Activated naive CD4-positive, alpha-beta T cell (primary cell): Measurements from ENCODE around the gene UNC5A.

ENCODE experiments used
- DNase-seq, 4 experiments: peaks; one replicate each; lab custom pipeline; 2025; lab: John Stamatoyannopoulos, UW

UNC5A gene

DNA sequence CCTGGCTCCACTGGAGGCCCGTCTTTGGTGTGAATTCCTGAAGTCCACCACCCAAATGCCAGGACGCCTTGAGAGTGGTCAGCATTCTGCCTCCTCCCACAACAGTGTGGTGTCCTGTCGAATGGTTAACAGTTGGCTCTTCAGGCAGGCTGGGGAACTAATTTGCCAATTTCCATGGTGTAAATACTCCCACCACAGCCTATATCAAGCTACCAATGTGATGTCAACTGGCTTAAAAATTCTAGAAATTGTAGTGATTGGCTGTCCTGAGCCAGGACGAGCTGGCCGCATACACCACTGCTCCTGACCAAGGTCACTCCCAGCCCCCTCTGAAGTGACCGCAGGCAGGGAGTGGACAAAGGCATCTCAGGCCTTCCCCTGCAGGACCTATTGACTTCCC is 11.1 kb downstream of the UNC5A start:
- no peak for DNase-seq

DNA sequence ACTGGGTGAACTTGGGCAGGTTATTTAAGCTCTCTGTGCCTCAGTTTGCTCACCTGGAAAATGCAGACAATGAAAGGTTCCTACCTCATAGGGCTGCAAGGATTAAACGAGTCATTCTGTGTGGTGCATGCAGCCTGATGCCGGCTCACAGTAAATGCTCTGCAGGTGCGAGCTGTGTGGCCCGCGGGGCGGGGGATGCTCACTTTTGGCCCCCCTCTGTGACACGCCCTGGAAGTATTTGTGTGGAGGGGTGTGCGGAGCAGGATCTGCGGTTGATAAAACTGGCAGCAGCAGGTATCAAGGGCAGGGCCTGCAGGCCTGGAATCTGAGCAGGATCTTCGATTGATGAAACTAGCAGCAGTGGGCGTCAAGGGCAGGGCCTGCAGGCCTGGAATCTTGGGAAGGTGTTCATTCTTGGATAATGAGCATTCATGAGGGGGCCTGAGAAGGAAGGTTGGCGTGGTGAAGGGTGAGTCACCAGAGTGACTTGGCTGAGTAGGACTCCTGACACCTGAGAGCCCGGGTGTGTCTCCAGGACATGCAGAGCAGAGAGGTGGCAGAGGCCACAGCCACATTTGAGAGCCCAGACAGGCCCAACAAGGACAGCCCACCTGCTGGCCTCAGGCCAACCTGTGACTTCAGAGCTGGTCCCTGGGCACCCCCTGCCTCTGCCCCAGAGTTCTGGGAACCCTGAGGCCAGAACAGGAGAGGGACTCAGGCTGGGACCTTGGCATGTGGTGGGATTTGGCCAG is 11.9 kb downstream of the UNC5A start:
- DNase-seq: no peak

DNA sequence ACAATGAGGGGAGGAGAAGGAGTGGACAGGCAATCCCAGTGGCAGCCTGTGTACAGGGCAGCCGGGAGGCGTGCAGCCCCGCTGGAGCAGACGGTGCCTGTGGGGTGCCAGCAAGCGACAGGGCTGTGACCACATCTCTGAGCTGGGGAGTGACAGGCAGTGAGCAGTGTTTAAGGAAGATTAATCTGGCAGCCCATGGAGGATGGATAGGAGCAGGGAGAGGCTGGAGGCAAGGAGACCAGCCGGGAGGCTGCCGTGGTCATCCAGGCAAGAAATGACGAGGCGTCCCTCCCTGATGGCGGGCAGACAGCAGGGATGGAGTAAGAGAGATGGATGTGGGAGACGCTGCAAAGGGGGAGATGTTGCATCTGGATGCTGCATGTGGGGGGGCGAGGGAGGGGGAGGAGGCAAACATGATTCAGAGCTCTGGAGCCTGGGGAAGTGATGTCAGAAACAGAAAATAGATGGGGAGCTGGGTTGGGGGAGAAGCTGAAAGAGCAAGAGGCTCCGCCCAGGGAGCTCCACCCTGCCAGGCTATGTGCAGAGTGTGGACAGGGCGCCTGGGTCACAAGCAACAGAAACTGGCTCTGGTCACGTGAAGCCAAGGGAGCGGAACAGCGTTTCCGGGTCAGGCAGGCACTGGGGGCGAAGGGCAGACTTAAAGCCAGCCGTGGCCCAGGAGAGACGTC is 12.6 kb downstream of the UNC5A start:
- DNase-seq: no peak

DNA sequence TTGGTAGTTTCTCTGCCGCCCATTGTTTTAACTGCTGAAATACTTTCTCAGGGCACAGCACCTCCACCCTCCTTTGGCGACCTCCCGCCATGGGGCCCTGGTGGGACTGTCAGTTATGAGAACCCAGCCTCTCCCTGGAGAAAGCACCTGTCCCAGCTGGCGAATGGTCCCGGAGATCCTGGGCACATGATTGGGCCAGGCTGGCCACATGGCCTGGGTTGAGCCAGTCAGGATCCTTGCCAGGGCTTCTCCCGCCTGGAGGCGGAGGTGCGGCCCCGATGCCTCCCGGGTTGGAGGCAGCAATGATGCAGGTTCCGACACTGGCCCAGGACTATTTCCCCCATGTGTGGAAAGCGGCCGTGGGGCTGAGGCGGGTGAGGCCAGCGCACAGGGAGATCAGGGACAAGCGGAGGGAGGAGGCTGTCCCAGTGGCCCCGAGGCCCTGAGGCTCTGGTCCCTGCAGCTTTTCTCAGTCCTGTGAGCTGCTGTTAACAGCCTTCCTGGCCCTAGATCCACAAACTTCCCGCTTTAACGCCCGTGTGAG is 13.6 kb downstream of the UNC5A start:
- no peak for DNase-seq

DNA sequence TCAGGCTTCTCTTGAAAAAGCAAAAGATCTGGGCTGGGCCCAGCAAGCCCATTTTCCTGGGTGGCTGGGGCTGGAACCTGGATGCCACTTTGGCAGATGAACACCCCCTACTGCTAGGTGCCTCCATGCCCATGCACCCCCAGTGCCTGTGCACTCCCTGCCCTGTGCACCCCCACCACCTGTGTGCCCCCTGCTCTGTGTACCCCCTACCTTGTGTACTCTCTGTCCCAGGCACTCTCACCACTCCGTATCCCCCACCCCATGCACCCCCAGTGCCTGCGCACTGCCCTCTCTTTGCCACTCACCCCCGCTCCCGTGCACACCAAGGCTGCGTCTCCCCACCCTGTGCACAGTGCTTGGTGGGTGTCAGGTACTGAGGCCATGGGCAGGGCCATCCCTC is 14.2 kb downstream of the UNC5A start:
- no peak for DNase-seq

DNA sequence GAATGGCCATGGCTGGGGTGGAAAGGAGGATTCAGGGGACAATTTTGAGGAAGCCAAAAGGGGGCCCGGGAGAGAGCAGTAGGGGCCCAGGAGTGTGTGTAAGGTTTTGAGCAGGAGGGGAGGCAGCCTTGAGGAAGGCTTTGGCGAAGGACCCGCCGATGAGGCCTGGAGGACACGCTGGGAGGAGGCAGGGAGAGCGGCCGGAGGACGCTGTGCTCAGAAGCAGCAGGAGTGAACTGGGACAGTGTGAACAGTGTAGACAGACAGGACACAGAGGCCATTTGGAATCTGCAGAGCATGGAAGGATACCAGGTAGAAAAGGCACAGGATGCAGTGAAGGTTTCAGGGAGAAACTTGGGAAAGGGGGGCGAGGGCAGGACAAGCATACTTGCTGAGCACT is 14.9 kb downstream of the UNC5A start:
- no peak for DNase-seq

DNA sequence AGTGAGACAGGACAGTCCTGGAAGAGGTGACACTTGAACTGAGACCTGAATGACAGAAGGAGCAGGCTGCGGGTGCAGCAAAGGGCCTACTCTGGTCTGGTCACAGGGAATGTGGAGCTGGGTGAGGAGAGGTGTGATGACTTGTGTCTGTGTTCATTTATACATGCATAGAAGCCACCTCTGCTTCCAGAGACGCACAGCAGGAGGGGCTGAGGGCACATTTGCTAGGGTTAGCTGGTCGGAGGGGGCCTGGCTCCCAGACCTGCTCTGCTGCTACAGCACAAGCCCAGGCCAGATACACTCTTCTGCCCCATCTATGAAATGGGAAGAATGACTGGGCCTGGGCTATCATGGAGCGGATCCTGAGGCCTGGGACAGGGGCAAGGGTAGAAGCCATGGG is 15.6 kb downstream of the UNC5A start:
- DNase-seq: no peak

DNA sequence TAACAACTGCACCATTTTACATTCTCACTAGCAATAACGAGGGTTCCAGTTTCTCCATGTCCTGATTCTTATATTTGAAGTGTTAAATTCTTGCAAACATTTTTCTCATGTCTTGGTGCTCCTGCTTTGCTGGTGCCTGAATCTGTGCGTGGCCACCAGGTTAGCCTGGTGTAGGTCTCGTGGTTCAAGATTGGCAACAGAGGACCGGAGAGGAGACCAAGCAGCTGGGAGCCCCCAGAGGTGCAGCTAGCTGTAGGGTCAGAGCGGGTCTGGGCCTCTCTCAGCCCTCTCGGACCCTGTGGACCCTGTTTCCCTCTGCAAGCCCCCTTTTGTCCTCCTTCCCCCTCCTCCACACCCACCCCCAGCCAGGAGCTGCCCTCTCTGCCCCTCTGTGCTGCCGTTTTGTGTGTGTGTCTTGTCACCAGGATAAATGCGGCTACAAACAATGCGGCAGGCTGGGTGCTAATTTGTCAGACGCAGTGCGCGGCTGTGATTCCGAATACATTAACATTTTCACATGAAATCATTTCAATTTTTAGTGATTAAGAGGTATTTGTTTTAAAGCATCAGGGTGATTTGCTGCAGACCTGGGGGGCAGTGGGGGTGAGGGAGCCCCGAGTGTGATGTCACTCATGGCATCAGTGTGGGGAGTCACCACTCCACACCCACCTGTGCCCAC is 17.5 kb downstream of the UNC5A start:
- DNase-seq: no peak

DNA sequence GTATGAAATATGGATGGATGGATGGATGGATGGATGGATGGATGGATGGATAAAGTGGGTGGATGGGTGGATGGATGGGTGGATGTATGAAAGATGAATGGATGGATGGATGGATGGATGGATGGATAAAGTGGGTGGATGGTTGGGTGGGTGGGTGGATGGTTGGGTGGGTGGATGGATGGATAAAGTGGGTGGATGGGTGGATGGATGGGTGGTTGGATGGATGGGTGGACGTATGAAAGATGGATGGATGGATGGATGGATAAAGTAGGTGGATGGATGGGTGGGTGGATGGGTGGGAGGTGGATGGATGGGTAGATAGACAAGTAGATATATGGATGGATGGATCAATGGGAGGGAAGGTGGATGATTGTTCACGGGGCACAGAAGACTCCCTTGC is 19.0 kb downstream of the UNC5A start:
- no peak for DNase-seq

DNA sequence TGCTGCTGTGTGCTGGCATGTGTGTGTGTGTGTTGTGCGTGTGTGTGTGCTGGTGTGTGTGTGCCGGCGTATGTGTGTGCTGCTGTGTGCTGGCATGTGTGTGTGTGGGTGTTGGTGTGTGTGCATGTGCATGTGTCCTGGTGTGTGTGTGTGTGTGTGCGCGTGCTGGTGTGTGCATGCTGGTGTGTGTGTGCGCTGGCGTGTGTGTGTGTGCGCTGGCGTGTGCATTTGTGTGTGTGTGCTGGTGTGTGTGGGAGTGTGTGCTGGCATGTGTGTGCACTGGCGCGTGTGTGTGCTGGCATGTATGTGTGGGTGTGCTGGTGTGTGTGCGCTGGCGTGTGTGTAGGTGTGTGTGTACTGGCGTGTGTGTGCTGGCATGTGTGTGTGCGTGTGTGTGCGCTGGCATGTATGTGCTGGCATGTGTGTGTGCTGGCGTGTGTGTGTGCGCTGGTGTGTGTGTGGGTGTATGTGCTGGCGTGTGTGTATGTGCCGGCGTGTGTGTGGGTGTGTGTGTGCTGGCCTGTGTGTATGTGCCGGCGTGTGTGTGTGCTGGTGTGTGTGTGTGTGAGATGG is 20.1 kb downstream of the UNC5A start:
- no peak for DNase-seq

DNA sequence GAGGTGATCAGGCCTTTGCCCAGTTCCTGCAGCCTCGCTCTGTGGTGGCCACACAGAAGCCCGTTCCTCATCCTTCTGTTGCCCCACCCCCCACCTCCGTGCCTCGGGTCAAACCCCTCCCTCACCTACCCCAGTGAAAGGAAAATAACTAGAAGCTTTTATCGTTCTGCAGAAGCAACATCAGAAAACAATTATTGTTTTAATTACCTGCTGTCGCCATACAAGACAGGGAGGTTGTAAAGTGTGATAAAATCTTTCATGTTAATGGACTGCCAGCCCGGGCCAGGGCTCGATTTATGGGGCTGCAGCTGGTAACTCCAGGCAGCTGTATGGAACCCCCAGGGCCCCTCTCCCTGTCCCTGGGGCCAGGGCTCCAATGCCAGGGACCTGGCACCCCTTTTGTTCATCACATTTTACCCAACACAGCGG is 20.6 kb downstream of the UNC5A start:
- no peak for DNase-seq

DNA sequence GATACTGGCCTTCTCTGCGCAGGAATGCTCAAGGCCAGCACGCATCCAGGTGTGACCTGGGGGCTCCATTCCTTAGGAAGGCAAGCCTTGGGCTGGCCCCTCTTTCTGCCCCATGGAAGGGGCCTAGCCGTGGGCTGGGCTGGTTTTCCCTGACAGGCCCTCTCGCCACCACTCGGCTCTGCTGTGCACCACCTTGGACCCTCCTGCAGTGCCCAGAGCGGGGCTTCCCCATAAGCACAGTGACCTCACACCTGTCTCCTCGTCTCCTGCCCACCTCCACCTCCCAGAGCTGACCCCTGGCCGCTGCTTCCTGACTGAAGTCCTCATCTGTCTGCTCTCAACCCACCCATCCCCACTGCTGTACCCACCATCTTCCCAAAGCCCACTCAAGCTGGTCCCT is 21.1 kb downstream of the UNC5A start:
- no peak for DNase-seq

DNA sequence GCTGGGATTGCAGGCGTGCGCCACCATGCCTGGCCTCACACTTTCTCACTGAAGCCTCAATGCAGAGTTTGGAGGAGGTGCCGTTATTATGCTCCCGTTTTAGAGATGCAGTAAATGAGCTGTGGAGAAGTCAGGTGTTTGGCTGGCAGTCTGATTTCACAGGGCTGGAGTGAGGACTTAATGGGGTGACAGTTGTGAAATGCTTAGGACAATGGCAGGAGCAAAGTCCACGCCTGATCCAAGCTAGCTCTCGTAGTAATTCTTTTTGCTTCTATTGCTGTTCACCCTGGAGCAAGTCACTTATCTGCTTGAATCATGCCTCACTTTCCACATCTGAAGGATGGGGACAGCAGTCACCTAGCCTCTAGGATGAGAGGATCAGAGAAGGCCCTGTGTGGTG is 21.8 kb downstream of the UNC5A start:
- no peak for DNase-seq

DNA sequence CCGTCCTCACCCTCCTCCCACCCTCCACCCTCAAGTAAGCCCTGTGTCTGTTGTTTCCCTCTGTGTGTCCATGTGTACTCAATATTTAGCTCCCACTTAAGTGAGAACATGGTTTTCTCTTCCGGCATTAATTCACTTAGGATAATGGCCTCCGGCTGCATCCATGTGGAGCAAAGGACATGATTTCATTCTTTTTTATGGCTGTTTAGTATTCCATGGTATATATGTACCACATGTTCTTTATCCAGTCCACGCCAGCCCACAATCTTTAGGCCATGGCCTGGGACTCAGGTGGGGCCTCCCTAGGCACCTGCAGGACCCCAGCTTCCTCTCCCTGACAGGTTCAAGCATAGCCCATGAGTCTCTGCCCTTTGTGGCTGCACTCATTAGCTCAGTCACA is 22.9 kb downstream of the UNC5A start:
- no peak for DNase-seq

DNA sequence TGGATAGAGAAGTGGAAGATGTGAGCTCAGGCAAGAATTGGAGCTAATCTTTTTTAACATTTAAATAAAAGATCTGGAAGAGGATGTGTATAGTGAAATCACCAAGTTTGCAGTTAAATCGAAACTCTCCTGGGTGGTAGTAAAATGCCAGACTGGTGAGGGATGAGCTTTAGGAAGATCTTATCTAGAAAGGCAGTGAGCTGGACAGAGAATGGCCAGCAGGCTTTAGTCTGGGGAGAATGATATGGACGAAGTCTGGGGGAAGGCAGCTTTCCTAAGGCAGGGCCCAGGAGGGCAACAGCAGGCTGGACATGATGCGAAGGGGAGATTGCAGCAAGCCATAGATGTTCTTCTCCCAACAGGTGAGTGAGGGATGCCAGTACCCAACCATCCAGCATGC is 25.6 kb downstream of the UNC5A start:
- DNase-seq: no peak

DNA sequence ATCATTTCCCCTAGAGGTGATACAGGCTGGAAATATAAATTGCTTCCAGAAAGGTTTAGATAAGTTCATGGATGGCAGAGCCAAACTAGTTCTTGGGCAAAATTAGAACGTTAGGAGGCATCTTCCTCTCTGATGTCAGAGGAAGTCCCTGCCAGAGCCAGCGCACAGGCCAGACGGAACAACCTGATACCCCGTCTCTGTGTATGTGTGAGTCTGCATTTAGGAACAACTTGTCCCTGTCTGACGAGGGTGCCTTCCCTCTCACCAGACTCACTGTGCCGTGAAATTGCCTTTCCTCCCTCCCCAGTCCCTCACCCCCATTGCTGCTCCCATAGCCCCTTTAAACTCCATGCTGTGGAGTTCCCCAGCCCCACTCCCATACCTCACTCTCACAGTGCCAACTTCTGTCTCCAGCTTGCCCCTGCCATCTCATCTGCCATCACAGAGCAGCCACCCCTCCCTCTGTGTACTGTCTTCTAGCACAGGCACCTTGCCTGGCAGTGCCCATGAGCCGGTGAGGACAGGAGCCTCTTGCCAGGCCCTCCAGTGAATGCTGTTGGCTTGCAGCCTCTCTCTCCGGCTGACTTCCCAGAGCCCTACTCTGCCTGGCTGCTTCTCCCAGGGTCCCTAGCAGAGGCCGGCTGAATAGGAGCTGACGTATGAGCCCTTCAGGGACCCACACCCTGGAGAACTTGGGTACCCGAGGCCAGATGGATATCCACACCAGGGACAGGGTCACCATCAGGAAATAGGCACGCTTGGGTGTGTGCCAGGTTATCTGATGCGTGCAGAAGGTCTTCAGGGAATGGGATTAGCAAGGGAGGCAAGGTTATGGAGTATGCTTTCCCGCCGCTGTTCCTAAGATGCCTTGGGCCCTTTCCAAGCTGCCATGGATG is 26.7 kb downstream of the UNC5A start:
- no peak for DNase-seq

DNA sequence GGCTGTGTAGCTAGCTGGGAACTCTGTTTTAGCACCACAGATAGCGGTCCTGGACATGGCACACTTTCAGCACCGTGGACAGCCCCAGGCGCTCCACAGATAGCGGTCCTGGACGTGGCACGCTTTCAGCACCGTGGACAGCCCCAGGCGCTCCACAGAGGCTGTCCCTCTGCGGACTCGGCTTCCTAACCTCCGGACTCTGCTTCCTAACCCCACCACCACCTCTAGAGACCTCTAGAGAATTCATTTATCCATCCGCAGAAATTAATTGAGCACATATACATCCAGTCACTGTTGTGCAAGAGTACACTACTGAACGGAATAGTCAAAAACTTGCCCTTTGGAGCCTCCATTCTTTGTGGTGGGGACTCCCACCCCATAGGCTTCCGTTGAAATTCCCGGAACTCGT is 27.4 kb downstream of the UNC5A start:
- peak; percentile 9 to 48 (median 28) for DNase-seq

DNA sequence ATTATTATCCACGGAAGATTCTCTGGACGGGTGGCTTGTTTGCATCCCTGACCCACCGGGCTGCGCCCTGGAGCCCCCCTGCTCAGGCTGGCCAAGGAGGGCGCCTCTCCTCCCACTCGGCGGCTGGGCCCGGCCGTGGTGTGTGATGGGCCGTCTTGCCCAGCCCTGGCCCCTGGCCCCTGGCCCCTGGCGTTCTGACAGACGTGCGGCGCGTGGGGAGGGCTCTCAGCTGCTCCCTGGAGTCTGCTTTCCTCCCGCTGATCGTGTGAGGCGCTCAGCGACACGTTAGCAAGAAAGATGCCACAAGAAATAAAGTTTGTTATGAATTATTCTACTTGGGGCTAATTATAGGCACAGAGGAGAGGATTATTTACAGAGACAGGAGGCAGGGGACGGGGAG is 33.3 kb downstream of the UNC5A start:
- DNase-seq: no peak

DNA sequence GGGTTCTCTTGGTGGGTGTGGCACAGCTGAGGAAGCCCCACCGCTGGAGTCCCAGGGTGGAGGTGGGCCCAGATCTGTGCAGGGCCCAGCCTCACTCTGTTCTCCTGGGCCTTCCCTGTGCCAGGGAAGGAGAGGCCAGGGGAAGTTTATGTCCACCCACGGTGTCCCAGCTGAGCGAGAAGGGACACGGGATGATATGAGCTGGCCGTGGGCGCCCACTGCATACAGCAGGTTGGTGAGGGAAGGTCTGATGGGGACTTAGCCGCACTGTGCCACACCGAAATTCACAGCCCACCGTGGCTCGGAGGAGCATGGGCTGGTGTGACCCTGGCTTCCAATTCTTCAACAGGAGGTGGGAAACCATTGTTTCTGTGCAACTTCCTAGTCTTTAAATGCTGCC is 33.9 kb downstream of the UNC5A start:
- no peak for DNase-seq

DNA sequence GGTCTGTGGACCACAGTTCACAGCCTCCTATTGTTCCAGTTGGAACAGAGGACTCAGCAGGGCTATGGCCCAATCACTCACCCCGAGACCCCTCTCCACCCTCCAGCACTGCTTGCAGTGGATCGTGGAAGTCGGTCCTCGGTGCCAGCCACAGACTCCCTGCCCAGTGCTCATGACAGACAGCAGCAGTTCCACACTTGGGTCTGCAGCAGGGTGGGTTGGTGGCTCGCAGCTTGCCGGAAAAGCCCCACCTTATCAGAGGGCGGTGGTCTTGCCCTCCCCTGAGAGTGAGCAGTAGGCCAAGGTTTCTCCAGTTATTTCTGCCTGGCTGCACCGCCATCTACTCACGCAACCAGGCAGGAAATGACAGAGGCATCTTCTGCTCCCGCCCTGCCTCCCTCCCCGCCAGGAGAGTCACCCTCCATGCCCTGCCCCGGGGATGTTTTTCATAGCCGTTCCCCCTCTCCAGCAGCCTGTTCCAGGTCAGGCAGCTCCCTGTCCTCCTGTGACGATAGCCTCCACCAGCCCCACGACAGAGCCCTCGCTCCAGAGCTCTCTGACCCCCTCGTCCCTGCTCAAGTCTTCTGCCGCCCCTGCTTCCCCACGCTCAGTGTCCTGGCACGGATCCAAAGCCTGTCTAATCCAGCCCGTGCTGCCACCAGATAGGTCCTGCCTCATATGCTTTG is 34.5 kb downstream of the UNC5A start:
- DNase-seq: no peak

DNA sequence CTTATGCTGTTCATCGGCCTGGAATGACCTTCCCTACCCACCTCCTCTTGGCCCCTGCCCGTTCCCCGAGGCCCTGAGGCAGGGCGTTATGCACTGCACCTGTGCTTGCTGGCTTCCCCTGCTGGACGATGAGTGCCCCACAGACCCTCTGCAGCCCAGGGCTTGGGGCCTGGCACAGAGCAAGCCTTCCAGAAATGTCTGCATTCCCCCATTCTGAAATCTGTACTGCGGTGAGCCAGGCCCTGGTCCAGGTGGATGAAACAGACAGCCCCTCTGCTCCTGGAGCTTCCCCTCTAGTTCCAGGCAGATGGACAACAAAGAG is 35.0 kb downstream of the UNC5A start:
- DNase-seq: no peak
